PC-9 (cell line): Measurements from ENCODE around the gene KDM4B.

ENCODE experiments used
- CTCF ChIP-seq: fragments of 200-600 bp; sonication (generic); conservative IDR thresholded peaks from 2 replicates; pipeline ENCODE4 v1.6.1; 2017; ENCODE audit warnings: mixed run types, antibody characterized with exemption, mild to moderate bottlenecking, moderate library complexity
- EZH2 ChIP-seq: fragments of 200-600 bp; sonication (generic); IDR thresholded peaks from 2 replicates; pipeline ENCODE4 v1.8.0; 2017; ENCODE audit warnings: antibody characterized with exemption, low read depth

- no peak for TF ChIP-seq CTCF
- no peak for TF ChIP-seq EZH2
These were observed 6.1 kb downstream of the KDM4B start for GRCh38 chr19:4974880-4975469.
